GM19025 (cell line): ENCODE measurements around the gene ANO4.
"Not testable (repeated sequence)": the region's sequence is repeated elsewhere in the genome, so short reads cannot be mapped to it uniquely, and the experiment has no call there.

ENCODE experiments used
- ATAC-seq: cut with Tn5 transposase; IDR thresholded peaks from one replicate; pipeline ENCODE4 v1.9.1; 2021; ENCODE audit warnings: mild to moderate bottlenecking, low read depth, moderate library complexity; ENCODE audit not compliant: unreplicated experiment

Gene ANO4

DNA sequence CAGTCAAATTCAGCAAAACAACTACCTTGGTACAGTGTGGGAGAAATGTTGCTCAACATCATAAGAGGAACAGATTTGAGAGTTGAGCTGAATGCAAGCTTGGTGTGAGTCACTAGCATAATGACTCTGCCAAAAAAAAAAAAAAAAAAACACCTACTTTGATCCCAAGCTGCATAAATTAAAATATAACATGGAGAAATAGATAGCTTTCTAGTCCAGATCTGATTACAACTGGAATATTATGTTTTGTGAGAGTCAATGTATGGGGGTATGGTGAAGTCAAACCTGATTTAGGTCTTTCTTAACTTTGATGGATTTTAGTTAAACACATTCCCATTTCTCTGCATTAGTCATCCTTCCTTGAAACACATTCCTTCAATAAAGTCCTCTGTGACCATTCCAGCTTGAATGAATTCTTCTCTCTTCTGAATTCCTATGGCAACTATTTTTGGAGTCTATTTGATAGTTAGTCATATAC lies 227.4 kb downstream of the ANO4 start:
- ATAC-seq = no peak

DNA sequence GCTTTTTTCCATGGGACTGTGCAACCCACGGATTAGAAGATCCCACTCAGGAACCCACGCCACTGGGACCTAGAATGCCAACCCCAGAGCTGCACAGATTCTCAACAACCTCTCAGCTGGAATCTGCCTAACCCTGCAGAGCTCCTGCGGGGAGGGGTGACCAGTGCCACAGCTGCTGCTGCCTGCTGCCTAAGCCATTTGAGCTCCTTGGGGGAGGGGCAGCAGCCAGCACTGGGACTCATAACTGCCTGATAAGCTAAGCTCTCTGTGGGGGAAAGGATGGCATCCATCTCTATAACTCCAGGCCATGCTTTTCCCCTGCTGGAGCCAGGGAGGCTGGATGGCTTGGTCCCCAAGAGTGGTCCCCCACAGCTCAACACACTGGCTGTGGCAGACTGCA lies 232.6 kb downstream of the ANO4 start:
- ATAC-seq = no peak

DNA sequence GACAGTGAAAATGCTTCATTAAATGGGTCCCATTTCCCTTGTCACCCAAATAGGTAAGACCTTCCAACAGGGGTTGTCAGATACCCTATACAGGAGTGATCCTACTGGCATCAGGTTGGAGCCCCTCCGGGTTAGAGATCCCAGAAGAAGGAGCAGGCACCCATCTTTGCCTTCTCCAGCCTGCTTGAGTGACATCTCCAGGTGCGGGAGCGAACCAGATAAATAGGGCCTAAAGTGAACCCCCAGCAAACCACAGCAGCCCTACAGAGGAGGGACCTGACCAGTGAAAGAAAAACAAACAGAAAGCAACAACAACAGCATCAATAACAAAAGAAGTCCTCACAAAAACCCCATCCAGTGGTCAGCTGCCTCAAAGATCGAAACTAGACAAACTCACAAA lies 233.2 kb downstream of the ANO4 start:
- no peak for ATAC-seq

DNA sequence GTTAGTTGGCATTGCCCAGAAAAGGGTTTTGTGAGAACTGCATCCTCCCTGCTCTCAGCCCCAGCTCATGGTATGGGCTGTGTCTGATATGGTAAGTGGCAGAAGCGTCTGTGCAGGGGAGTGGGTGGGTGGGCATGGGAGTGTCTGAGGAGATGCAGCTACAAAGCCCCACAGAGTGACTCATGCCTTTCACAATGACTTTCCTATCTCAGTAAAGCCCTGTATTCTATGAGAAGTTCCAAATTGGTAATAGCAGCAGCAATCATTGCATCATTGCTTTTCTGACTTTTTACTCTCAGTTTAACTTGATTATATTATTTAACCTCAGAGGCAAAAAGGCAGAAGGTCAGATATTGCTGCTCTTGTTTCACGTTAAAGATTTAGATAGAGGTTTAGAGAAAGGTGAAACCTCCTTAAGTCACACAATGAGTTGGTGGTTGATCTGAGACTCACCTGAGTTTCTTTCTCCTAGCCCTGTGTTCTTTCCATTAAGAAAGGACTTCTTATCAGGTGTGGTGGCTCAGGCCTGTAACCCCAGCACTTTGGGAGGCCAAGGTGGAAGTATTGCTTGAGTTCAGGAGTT lies 243.8 kb downstream of the ANO4 start:
- ATAC-seq = no peak

DNA sequence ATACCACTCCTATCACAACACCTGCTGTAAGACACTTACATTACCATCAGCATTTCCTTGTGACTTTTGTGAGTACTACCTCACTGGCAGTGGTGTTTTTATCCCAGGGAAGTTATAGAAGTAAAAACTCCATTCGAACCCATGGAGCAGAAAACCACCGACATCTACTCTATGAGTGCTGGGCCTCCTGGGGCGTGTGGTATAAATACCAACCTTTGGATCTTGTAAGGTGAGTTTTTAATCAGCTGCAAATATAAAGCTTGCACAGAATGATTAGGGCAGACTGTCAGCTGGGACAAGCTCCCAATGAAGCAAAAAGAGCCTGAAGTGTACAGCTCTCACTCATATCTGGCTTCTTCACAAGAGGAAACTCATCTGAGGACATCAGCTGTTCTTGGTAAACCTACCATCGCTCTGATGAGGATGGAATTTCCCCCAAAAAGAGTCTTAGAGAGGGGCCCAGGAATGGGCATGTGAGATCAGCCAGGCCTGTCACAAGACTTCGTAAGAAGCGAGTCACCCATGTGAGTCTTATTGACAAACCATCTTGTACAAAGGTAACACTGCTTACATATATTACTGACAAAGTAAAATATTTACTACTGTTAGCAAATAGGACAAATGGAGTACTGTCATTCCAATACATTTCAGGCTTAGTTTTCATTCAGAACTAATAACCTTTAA lies 245.4 kb downstream of the ANO4 start:
- ATAC-seq = no peak

DNA sequence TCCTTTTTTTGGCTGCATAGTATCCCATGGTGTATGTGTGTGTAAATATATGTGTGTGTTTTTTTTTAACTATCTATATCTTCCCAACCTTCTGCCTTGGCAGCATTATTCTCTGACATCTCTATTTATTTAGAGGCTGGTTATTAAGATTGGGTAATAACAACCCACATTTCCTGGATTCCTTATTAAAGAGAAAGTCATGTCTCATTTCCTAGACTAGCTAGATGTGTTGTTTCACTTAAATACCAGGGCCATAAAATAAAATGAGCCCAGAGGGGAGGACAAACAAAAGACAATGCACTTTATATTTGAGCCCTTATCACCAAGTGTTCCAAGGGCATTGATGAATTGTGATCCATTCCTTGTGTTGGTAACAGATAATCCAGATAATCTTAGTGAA lies 246.4 kb downstream of the ANO4 start:
- ATAC-seq = no peak

DNA sequence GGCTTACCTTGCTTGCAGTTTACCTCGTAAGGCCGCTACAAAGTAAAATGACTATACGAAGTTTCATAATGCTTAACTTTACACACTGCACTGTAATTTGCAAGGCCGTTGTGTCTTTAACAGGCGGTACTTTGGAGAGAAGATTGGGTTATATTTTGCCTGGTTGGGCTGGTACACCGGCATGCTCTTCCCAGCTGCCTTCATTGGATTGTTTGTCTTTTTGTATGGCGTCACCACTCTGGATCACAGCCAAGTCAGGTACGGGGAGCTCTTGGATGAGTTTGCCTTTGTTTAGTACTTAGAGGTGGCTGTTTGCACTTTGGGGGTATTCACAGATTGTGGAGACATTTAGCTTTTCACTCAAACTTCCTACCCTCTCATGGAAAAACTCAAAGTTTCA lies 247.6 kb downstream of the ANO4 start:
- no peak for ATAC-seq

DNA sequence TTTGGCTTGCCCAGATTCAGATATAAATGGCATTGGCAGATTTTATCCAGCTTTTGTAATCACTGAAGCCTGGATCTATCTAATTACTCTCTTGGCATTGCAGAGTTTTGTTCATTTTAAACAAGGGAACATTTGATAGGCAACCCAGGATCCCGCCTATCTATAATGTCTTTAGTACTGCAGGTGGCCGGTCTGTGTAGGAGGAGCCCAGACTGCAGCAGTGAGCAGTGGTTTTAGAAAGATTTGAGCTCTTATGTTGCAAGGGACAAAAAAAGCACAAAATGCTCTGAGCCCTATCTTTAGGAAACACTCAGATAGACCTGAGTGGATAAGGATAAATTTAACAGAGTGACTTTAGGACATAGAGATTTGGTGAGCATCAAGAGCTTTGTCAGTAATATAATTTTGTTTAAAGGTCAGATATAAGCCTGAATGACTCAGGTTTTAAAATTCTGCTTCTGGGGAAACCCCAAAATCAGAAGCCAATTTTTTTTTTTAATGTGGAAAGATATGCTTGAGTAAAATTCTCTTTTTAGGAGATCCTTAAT lies 250.0 kb downstream of the ANO4 start:
- no peak for ATAC-seq

DNA sequence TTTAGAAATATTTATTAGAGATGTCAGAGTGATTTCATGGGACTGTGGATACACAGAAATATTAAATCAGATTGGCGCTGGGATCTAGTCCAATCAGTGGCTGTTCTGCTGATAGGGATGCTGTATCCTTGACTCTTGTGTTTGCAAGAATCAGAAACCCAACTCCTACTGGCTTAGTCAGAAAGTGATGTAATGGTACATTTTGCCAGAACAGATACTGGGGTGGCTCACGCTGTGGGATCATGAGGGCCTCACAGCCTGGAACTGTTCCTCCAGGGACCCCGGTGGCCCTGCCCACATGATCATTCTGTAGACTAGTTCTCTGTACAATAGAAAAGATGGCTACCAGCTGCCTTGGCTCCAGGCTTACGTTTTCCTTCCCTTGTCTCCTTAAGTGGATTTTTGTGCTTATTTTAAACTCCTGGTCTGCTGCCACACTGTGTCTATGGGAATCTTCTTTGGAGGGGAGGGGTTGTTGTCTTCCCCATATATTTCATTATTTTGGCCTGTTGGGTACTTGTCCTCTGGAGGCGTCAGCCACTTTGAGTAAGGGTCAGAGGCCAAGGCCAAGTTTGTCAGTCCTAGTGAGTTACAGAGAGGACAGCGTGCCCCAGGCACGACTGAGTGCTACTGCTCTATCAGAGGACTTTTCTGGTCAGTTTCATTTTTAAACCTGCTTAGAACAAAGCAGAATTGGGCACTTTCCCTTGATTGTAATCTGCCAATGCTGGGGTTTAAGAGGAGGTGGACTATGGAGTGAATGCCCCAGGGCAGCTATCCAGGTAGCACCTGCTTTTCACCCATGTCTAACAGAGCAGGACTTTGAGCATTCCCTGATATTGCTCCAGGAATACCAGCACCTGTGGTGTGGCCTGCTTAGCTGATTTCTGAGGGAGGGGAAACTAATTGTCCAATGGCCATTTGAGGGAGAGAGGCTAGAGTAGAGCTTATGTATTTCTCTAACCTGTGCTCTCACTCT lies 251.2 kb downstream of the ANO4 start:
- no peak for ATAC-seq

DNA sequence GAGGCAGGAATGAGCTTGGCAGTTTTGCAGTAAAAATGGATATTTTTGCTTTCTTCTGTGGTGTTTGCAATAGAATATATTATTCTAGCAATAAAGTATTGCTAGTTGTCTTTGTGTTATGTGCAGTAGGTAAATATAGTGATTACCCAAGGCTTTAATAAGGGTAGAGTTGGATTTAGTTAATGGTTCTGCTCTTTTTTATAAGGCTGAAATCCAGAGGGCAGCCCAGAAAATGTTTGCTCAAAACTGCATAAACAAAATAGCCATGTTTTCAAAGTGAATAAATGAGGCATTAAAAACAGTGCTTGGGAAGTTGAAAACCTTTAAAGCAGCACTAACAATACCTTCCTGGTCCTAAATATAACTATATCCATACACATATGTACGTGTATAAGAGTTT lies 253.1 kb downstream of the ANO4 start:
- ATAC-seq = no peak

DNA sequence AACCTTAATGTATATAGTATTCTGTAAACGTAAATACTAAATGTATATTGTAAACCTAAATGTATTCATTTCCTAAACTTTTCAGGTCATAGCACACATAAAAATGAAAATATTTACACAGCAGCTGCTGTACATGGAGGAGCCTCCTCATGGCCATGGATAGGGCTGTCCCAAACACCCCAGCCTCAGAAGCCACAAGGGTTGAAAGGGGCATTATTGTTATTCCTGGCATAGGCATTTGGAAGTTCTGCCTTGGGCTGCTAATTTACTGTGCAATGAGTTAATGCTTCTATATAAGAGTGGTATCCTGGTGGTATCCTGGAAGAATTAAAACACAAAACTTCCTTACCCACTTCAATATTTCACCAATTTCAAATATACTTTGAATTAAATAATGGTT lies 256.1 kb downstream of the ANO4 start:
- no peak for ATAC-seq

DNA sequence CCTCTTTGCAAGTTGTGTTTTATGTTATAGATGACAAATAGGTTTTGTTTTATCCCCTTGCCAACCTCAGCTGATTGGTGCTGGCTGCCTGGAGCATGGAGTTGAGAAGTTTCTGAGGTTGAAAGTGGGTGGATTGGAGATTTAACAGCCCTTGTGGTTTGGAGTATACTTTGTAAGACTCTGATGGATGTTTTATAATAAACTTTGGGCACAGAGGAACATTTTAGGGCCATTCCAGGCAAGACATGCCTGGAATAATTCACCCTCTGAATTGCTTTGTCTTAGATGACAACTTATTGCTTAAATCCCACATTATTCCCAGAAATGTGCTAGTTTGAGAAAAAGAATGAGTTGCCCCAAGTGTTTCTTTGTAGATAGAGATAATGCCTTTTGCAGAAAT lies 256.6 kb downstream of the ANO4 start:
- no peak for ATAC-seq

DNA sequence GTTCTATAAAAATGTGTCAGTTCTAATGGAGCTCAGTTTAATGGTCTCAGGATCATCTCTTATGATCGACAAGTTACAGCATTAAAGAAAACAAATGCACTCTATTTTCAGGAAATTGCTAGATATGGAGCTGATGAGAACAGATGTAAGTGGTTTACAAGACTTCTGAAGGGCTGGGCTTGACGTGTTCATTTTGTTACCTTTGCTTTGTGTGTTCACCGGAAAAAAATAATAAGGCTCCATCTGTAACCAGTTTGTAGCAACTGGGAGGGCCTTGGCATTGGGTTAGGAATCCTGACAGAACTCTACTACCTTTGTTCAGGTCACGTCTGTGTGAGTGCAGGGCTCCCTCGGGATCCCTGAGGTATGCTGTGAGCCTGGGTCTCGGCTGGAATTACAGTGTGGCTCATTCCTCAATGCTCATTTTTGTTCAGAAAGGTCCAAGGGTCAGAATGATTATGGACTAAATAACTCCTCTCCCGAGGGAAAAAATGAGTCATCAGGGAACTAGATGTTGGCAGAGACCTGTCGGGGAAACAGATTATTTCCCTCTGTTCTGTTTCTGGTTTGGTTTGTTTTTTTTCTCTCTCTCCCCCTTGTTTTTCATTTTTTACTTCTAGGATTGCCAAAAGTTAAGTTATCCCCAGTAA lies 257.4 kb downstream of the ANO4 start:
- ATAC-seq = no peak

DNA sequence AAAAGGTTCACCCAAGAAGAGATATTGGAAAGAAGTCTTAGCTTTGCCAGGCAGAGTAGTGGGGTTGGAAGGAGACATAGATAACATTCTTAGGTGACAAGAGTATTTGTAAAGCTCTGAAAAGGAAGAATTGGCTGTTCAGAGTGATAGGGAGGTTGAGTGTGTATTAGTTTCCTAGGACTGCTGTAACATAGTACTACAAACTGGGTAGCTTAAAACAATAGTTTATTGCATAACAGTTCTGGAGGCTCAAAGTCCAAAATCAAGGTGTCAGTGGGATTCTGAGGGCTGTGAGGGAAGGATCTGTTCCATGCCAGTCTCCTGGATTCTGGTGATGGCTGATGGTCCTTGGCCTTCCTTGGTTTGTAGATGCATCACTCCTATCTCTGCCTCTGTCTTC lies 258.6 kb downstream of the ANO4 start:
- ATAC-seq = no peak

DNA sequence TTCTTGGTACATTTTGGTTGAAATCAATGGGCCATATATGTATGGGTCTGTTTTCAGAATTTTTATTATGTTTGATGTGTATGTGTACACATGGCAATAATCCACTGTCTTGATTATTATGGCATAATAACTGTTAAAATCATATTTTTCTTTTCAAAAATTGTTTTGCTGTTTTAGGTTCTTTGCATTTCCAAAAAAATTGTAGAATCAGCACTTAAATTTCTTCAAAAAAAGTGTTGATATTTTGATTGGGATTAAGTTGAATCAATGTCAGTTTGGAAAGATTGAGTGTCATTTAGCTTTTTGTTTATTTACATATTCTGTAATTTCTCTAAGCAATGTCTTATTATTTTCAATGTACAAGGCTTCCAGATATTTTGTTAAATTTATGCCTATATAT lies 261.4 kb downstream of the ANO4 start:
- no peak for ATAC-seq

DNA sequence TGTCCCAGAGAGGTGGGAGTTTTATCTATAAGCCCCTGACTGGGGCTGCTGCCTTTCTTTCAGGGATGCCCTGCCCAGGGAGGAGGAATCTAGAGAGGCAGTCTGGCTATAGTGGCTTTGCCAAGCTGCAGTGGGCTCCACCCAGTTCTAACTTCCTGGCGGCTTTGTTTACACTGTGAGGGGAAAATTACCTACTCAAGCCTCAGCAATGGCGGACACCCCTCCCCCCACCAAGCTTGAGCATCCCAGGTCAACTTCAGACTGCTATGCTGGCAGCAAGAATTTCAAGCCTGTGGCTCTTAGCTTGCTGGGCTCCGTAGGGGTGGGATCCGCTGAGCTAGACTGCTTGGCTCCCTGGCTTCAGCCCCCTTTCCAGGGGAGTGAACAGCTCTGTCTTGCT lies 267.9 kb downstream of the ANO4 start:
- ATAC-seq = not testable (repeated sequence)

DNA sequence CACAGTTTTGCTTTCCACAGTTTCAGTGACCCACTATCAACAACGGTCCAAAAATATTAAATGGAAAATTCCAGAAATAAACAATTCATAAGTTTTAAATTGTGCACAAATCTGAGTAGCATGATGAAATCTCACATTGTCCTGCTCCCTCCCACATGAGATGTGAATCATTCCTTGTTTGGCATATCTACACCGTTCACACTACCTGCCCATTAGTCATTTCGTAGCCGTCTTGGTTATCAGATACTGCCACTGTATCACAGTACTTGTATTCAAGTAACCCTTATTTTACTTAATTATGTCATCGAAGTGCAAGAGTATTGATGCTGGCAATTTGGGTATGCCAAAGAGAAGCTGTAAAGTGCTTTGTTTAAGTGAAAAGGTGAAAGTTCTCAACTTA lies 270.1 kb downstream of the ANO4 start:
- ATAC-seq = no peak

DNA sequence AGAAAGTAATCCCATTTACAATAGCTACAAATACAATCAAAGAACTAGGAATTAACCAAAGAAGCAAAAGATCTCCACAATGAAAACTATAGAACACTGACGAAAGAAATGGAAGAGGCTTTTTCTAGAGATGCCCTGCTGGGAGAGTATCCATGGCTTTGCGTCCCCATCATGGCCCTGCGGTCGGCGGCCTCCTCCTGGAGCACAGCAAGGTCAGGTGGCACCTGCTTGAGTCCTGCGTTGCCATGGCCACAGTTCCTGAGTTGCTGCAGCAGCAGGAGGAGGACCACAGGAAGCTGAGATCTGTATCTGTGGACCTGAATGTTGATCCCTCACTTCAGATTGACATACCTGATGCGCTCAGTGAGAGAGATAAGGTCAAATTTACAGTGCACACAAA lies 271.9 kb downstream of the ANO4 start:
- no peak for ATAC-seq

DNA sequence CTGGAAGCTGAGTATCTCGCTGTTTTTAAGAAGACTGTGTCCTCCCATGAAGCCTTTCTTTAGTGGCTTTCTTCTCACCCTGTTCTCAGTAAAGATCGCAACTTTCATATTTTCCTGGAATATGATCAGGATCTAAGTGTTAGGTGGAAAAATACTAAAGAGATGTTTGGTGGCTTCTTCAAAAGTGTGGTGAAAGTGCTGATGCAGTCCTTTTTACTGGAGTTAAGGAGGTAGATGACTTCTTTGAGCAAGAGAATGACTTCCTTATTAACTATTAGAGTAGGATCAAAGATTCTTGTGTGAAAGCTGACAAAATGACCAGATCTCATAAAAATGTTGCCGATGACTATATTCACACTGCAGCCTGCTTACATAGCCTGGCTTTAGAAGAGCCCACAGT lies 273.8 kb downstream of the ANO4 start:
- ATAC-seq = no peak

DNA sequence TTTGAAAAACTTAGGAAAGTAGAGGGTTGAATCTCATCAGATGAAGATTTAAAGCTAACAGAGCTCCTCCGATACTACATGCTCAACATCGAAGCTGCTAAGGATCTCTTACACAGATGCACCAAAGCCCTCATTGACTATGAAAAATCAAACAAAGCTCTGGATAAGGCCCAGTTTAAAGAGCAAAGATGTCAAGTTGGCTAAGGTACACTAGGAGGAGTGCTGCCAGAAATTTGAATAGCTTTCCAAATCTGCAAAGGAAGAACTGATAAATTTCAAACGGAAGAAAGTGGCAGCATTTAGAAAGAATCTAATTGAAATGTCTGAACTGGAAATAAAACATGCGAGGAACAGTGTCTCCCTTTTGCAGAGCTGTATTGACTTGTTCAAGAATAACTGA lies 274.3 kb downstream of the ANO4 start:
- no peak for ATAC-seq
